Transverse colon (tissue), 3 donors: ENCODE measurements around the gene VSTM5.

Source experiments
- EP300 ChIP-seq: sonication (generic); formaldehyde crosslinking; IDR thresholded peaks from one replicate; pipeline ENCODE4 v1.6.1; 2017; ENCODE audit warnings: antibody characterized with exemption, low read depth
- TF ChIP-seq, protein P1 (sequence below), 5 experiments: fragments of 200-600 bp in 3 of 5; fragments of 450-650 bp in 2 of 5; sonication (generic) in 3 of 5; IDR thresholded peaks; 1 replicate in 2 of 5; 2 replicates in 3 of 5; pipeline ENCODE4 v1.5.1; 2016 to 2017; ENCODE audit warnings: antibody characterized with exemption in 5 of 5, inconsistent platforms in 3 of 5, mild to moderate bottlenecking in 2 of 5, moderate library complexity in 1 of 5

GRCh38 chr11:93852242-93852641, 1.8 kb upstream of the VSTM5 start:
- TF ChIP-seq, protein P1, sequence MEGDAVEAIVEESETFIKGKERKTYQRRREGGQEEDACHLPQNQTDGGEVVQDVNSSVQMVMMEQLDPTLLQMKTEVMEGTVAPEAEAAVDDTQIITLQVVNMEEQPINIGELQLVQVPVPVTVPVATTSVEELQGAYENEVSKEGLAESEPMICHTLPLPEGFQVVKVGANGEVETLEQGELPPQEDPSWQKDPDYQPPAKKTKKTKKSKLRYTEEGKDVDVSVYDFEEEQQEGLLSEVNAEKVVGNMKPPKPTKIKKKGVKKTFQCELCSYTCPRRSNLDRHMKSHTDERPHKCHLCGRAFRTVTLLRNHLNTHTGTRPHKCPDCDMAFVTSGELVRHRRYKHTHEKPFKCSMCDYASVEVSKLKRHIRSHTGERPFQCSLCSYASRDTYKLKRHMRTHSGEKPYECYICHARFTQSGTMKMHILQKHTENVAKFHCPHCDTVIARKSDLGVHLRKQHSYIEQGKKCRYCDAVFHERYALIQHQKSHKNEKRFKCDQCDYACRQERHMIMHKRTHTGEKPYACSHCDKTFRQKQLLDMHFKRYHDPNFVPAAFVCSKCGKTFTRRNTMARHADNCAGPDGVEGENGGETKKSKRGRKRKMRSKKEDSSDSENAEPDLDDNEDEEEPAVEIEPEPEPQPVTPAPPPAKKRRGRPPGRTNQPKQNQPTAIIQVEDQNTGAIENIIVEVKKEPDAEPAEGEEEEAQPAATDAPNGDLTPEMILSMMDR (IDR thresholded peaks at IDR 0.05): no peak
- TF ChIP-seq EP300: no peak
